Body of pancreas (tissue), 4 donors: ENCODE data around the gene OLFML2A. TPM values are rescaled to one million over a fixed set of nuclear protein-coding genes. Genes with fewer than 3 reads are reported as not detected.

Experiments
- ATAC-seq: fragments of 150-250 bp; one replicate; pipeline ENCODE4 v1.9.1; 2016
- DNase-seq, 4 donors: peaks; one replicate each; pipeline ENCODE4 v3.0.0-alpha.2; 2019
- H3K27ac ChIP-seq, 4 donors: fragments of 200-600 bp; sonication (generic); 1 replicate in 3 of 4; 2 replicates in 1 of 4; pipeline versions ENCODE4 v1.5.1 to v1.6.1; 2016 to 2019; ENCODE audit warnings: mild to moderate bottlenecking in 1 of 4, mixed read lengths in 1 of 4, moderate library complexity in 1 of 4
- H3K27me3 ChIP-seq, 2 donors: fragments of 200-600 bp; sonication (generic); one replicate each; pipeline ENCODE4 v1.6.0; 2016; ENCODE audit warnings: mild to moderate bottlenecking in 1 of 2
- H3K36me3 ChIP-seq, 2 donors: fragments of 200-600 bp; sonication (generic); replicated peaks in 1 of 2; 2 replicates each; pipeline ENCODE4 v1.5.1; 2016; ENCODE audit warnings: low read depth in 2 of 2; ENCODE audit not compliant: insufficient read depth in 1 of 2
- H3K4me1 ChIP-seq: fragments of 200-600 bp; sonication (generic); one replicate; pipeline ENCODE4 v1.6.0; 2016
- H3K4me3 ChIP-seq, 2 donors: fragments of 200-600 bp; sonication (generic); 1 replicate in 1 of 2; 2 replicates in 1 of 2; pipeline ENCODE4 v1.5.1; 2016 to 2019
- H3K9me3 ChIP-seq, 3 donors: fragments of 200-600 bp; sonication (generic); 1 replicate in 2 of 3; 2 replicates in 1 of 3; pipeline ENCODE4 v1.5.1; 2016
- POLR2A ChIP-seq, 3 donors: fragments of 450-650 bp; IDR thresholded peaks; one replicate each; pipeline ENCODE4 v1.6.1; 2016; ENCODE audit warnings: antibody characterized with exemption in 3 of 3, mild to moderate bottlenecking in 2 of 3
- WGBS, 2 donors: methylation state at CpG; one replicate each; pipeline ENCODE4 v1.1.5; 2017; 5-methylcytosine and 5-hydroxymethylcytosine counted together
- intact Hi-C: fragments of 100-400 bp; cut with DNase I; formaldehyde crosslinking; loops from one replicate; pipeline ENCODE4 v1.15.1; 2023
- total RNA-seq, 2 donors: library from RNA; depleted of rRNA; stranded (reverse); fragments of >200 nt; gene quantifications; one replicate each; pipeline ENCODE4 v1.1.0, GENCODE V29; 2016
- TF ChIP-seq, protein P1 (sequence below), 7 experiments: fragments of 450-650 bp in 4 of 7; fragments of 200-600 bp in 3 of 7; sonication (generic) in 3 of 7; IDR thresholded peaks; one replicate each; pipeline ENCODE4 v1.5.1; 2016 to 2019; ENCODE audit warnings: antibody characterized with exemption in 7 of 7

Gene OLFML2A
- total RNA-seq, 2 donors from 2014 or later, result 4.4 to 5.3 TPM

DNA sequence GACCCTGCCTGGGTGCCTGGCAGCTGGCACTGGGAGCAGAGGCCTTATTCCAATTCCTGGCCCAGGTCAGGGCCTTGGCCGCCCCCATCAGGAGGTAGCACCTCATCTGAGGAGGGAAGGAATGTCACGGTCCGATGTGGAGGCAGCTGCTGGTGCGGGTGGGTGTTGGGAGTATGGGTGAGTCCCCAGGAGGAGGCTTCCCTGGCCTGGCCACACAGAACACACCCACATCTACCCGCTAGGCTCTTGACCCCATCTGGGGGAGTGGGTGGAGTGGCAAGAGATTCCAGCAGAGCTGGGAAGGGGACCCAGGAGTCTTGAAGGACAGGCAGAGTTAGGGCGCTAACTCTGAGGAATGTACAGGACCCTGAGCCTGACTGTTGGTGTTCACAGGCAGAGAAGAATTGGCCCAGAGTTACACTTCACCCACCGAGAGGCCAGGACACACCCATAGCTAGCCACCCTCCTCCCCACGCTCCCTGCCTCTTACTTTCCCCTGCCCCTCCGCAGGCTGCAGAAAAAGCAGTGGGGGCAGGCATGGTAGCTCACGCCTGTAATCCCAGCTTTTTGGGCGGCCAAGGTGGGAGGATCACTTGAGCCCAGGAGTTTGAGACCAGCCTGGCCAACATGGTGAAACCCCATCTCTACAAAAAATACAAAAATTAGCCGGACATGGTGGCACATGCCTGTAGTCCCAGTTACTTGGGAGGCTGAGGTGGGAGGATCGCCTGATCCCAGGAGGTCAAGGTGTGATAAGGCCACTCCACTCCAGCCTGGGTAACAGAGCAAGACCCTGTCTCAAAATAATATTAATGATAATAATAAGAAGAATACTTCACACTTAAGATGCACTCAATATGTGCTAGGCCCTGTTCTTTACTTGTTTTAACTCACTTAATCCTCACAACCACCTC lies 6.0 kb downstream of the OLFML2A start:
- no peak for ATAC-seq
- no peaks in the 10 kb centered on the region for H3K4me1 ChIP-seq
- TF ChIP-seq POLR2A (IDR thresholded peaks at IDR 0.05), result no peak
- TF ChIP-seq, protein P1, sequence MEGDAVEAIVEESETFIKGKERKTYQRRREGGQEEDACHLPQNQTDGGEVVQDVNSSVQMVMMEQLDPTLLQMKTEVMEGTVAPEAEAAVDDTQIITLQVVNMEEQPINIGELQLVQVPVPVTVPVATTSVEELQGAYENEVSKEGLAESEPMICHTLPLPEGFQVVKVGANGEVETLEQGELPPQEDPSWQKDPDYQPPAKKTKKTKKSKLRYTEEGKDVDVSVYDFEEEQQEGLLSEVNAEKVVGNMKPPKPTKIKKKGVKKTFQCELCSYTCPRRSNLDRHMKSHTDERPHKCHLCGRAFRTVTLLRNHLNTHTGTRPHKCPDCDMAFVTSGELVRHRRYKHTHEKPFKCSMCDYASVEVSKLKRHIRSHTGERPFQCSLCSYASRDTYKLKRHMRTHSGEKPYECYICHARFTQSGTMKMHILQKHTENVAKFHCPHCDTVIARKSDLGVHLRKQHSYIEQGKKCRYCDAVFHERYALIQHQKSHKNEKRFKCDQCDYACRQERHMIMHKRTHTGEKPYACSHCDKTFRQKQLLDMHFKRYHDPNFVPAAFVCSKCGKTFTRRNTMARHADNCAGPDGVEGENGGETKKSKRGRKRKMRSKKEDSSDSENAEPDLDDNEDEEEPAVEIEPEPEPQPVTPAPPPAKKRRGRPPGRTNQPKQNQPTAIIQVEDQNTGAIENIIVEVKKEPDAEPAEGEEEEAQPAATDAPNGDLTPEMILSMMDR (IDR thresholded peaks at IDR 0.05), result no peak
- peak in 1 of 4 donors; percentile 8 for DNase-seq
- H3K27ac ChIP-seq, result no peak overlapping the region
- H3K4me3 ChIP-seq, result no peak overlapping the region
- intact Hi-C loops, result loop anchor here (10.0 kb wide), 1 partner anchor 592 kb away; no protein-coding TSS in a partner anchor
- H3K27me3 ChIP-seq, result no peaks in the 10 kb centered on the region
- no peaks in the 10 kb centered on the region for H3K36me3 ChIP-seq
- 87% methylated on average over 11 to 13 of the region's 13 CpGs for WGBS, 2 donors
- H3K9me3 ChIP-seq, result no peaks in the 10 kb centered on the region

DNA sequence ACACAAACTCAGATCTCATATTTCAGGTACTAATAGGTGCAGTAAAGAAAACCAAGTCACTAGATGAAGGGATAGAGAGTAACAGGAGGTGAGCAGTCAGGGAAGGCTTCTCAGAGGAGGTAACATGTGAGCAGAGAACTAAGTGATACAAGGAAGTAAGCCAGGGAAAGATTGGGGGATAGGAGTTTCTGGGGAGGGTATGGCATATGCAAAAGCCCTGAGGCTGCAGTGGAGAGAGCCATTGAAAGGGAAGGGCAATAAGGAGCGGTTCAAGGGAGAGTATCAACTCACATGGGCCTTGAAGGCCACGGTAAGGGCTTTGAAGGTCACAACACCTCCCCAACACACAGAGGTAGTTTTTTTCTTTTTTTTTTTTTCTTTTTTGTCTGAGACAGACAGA lies 6.9 kb downstream of the OLFML2A start:
- ATAC-seq, result no peak
- Histone ChIP-seq H3K9me3 (no peaks in the 10 kb centered on the region), H3K27me3 (no peaks in the 10 kb centered on the region), H3K27ac (no peak overlapping the region), H3K36me3 (no peaks in the 10 kb centered on the region), H3K4me1 (no peaks in the 10 kb centered on the region), H3K4me3 (no peak overlapping the region)
- no peak for TF ChIP-seq POLR2A (IDR thresholded peaks at IDR 0.05)
- TF ChIP-seq, protein P1 (IDR thresholded peaks at IDR 0.05), result no peak
- 57 to 60% methylated on average over 2 of the region's 2 CpGs for WGBS, 2 donors
- intact Hi-C loops, result loop anchor here (10.0 kb wide), 1 partner anchor 591 kb away; no protein-coding TSS in a partner anchor
- DNase-seq, result no peak

DNA sequence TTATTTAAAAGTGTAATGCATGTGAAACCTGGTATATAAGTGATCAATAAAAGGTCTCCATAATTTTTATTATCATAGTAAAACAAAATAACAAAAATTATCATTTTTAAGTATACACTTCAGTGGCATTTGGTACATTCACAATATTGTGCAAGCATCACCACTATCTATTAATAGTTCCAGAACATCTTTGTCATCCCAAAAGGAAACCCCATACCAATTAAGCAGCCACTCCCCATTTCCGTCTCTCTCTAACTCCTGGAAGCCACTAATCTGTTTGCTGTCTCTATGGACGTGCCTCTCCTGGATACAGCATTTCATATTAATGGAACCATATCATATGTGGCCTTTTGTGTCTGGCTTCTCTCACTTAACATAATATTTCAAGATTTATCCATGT lies 7.6 kb downstream of the OLFML2A start:
- intact Hi-C loops, result loop anchor here (10.0 kb wide), 1 partner anchor 590 kb away; no protein-coding TSS in a partner anchor
- peak in 1 of 4 donors; percentile 2 for DNase-seq

DNA sequence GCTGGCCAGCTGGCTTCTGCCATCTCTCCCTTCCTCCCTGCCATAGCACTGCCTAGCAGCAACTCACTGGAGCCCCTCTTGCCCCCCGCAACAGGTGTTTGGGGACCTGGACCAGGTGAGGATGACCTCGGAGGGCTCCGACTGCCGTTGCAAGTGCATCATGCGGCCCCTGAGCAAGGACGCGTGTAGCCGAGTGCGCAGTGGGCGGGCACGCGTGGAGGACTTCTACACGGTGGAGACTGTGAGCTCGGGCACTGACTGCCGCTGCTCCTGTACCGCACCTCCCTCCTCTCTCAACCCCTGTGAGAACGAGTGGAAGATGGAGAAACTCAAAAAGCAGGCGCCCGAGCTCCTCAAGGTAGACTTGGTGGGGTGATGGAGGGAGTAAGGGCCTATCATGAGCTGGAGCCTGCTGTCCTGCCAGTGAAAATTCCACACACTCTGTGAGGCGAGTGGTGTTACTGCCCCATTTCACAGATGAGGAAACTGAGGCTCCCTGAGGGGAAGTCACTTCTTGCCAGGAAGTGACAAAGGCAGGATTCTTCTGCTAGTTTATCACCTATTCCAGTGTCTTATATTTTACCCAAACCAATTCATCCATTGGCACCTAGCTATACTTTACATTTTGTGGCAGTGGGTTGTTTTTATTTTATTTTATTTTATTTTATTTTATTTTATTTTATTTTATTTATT lies 10.1 kb downstream of the OLFML2A start:
- DNase-seq (peak in 2 of 4 donors; percentile 4 to 8), ATAC-seq (no peak)
- H3K9me3 ChIP-seq, result no peaks in the 10 kb centered on the region
- no peak overlapping the region for H3K27ac ChIP-seq
- TF ChIP-seq, protein P1 (IDR thresholded peaks at IDR 0.05), result no peak
- TF ChIP-seq POLR2A (IDR thresholded peaks at IDR 0.05), result no peak
- no peaks in the 10 kb centered on the region for H3K4me1 ChIP-seq
- intact Hi-C loops, result loop anchor here (10.0 kb wide), 1 partner anchor 588 kb away; no protein-coding TSS in a partner anchor
- H3K36me3 ChIP-seq, result no peaks in the 10 kb centered on the region
- H3K4me3 ChIP-seq, result no peak overlapping the region
- no peaks in the 10 kb centered on the region for H3K27me3 ChIP-seq
- 95 to 96% methylated on average over 5 to 19 of the region's 20 CpGs for WGBS, 2 donors

More for the DNA sequence above, 7.6 kb downstream of the OLFML2A start:
- H3K27me3 ChIP-seq, result no peaks in the 10 kb centered on the region
- H3K4me1 ChIP-seq, result no peaks in the 10 kb centered on the region
- ATAC-seq, result peak; percentile 33
- H3K27ac ChIP-seq, result no peak overlapping the region
- H3K4me3 ChIP-seq, result no peak overlapping the region
- no peaks in the 10 kb centered on the region for H3K36me3 ChIP-seq
- no peaks in the 10 kb centered on the region for H3K9me3 ChIP-seq
- WGBS, 2 donors, result 64 to 74% methylated on average over 2 of the region's 2 CpGs
- TF ChIP-seq POLR2A (IDR thresholded peaks at IDR 0.05), result no peak
- TF ChIP-seq, protein P1 (IDR thresholded peaks at IDR 0.05), result no peak
